ENCODE results near the gene UGT2A3. TPM values are rescaled to one million over a fixed set of nuclear protein-coding genes. Genes with fewer than 3 reads are reported as not detected.

UGT2A3 gene
- not detected in 2 replicates for total RNA-seq (ENCODE audit: low replicate concordance)

GRCh38 chr4:68951078-68951805 is at the start of gene UGT2A3:
UGT2A3 (minus strand) TSS chr4:68951804; CDS start chr4:68951760, 44 bp downstream.

Other genes starting within 250 kb of the UGT2A3 start
- gene UGT2B10, start 135.8 kb downstream of the UGT2A3 start, total RNA-seq (ENCODE audit: low replicate concordance): not detected in 2 replicates
- not detected in 2 replicates for gene UGT2B7, start 144.7 kb upstream of the UGT2A3 start, total RNA-seq (ENCODE audit: low replicate concordance)